RWPE1 (cell line): ENCODE measurements around the gene CUL3.

Experiments
- CTCF ChIA-PET: fragments of 350-600 bp; sonication (Branson Sonifier 250); formaldehyde crosslinking; extraction: SDS; loops from one replicate; lab custom pipeline; 2021; lab: Yijun Ruan, JAX
- POLR2A ChIA-PET: fragments of 400-600 bp; formaldehyde crosslinking; extraction: SDS; loops from one replicate; lab custom pipeline; 2020; ENCODE audit warnings: antibody characterized with exemption; ENCODE audit not compliant: low non-redundant PET; lab: Yijun Ruan, JAX
- DNase-seq: peaks from one replicate; pipeline ENCODE4 v3.0.0; 2012; ENCODE audit warnings: low spot score
- H3K27ac ChIP-seq: fragments of 450-650 bp; 2 replicates; pipeline ENCODE4 v1.5.1; 2017
- TF ChIP-seq, protein P1 (sequence below): fragments of 450-650 bp; conservative IDR thresholded peaks from 2 replicates; pipeline ENCODE4 v1.5.1; 2017; ENCODE audit warnings: low read depth, mild to moderate bottlenecking

Gene CUL3

GRCh38 chr2:224429441-224429810 lies 155.7 kb downstream of the CUL3 start:
- CTCF ChIA-PET = no interaction called here

GRCh38 chr2:224428787-224429440 lies 156.2 kb downstream of the CUL3 start:
- ChIA-PET POLR2A (no interaction called here), CTCF (no interaction called here)
- TF ChIP-seq, protein P1, sequence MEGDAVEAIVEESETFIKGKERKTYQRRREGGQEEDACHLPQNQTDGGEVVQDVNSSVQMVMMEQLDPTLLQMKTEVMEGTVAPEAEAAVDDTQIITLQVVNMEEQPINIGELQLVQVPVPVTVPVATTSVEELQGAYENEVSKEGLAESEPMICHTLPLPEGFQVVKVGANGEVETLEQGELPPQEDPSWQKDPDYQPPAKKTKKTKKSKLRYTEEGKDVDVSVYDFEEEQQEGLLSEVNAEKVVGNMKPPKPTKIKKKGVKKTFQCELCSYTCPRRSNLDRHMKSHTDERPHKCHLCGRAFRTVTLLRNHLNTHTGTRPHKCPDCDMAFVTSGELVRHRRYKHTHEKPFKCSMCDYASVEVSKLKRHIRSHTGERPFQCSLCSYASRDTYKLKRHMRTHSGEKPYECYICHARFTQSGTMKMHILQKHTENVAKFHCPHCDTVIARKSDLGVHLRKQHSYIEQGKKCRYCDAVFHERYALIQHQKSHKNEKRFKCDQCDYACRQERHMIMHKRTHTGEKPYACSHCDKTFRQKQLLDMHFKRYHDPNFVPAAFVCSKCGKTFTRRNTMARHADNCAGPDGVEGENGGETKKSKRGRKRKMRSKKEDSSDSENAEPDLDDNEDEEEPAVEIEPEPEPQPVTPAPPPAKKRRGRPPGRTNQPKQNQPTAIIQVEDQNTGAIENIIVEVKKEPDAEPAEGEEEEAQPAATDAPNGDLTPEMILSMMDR = no peak
- DNase-seq = no peak
- no peak overlapping the region for H3K27ac ChIP-seq

More at GRCh38 chr2:224429441-224429810, 155.7 kb downstream of the CUL3 start:
- POLR2A ChIA-PET = no interaction called here
- DNase-seq = no peak
- TF ChIP-seq, protein P1 = no peak
- no peak overlapping the region for H3K27ac ChIP-seq

DNA sequence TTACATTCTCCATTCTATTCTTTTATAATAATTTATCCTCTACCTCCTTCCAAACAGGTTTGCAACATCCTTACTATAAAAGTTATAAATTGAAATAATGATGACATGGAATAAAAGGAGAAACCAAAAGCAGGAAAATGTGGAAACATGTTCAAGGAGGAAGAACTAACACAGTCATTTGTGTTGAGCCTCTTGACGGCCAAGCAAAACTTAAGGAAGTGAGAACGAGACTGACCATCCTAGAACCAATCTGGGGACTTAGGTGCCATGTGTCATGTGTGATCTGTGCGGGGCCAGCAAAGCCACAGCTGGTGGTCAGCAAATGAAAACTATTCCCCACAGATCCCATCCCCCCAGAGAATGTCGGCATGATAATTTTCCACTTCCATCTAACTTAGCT lies 157.7 kb downstream of the CUL3 start:
- DNase-seq = no peak
- ChIA-PET POLR2A (no interaction called here), CTCF (no interaction called here)
- no peak overlapping the region for H3K27ac ChIP-seq
- TF ChIP-seq, protein P1 = no peak

GRCh38 chr2:224426656-224427055 lies 158.5 kb downstream of the CUL3 start:
- TF ChIP-seq, protein P1 = no peak
- CTCF ChIA-PET = no interaction called here
- DNase-seq = no peak
- POLR2A ChIA-PET = no interaction called here
- H3K27ac ChIP-seq = no peak overlapping the region

DNA sequence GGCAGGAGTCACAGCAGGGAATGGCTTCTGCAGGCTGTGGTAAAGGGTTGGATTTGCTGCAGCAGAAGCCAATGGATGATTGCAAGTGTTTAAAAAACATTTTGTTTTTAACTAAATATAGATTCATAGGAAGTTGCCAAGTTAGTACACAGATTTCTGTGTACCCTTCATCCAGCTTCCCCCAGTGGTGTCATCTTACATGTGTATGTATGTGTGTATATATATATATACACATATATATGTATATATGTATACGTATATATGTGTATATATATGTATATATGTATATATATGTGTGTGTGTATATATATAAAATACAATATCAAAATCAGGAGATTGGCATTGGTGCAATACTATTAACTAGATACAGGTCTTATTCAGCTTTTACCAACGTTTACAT lies 164.1 kb downstream of the CUL3 start:
- TF ChIP-seq, protein P1 = no peak
- POLR2A ChIA-PET = no interaction called here
- CTCF ChIA-PET = no interaction called here
- no peak overlapping the region for H3K27ac ChIP-seq
- no peak for DNase-seq
